HTR-8/SVneo (cell line): ENCODE measurements around the gene DCP1B.

Source experiments
- DNase-seq: peaks from one replicate; pipeline ENCODE4 v3.0.0; 2011; ENCODE audit warnings: low spot score, mixed read lengths; ENCODE audit not compliant: insufficient read length
- FAIRE-seq: peaks from 2 replicates; lab custom pipeline; 2011; peaks lifted over from hg19 to GRCh38; lab: Jason Lieb, UNC

Gene DCP1B

DNA sequence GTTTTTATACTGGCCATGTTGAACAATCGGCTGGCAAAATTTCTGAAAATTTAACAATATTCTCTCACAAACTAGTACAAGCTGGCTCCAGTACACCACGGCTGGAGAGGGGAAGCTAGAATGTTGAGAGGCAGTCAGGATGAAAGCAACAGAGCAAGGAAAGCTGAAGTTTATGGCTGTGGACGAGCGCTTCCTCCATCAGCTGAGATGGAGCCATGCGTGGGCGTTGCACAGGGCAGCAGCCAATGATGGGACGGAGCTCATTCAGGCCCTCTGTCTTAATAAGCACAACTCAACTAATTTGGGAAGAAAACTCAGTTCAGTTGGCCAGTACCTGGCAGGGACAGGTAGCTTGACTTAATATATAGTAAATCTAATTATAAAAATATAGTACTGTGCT, 14.1 kb upstream of the DCP1B start:
- FAIRE-seq (no peak), DNase-seq (no peak)

DNA sequence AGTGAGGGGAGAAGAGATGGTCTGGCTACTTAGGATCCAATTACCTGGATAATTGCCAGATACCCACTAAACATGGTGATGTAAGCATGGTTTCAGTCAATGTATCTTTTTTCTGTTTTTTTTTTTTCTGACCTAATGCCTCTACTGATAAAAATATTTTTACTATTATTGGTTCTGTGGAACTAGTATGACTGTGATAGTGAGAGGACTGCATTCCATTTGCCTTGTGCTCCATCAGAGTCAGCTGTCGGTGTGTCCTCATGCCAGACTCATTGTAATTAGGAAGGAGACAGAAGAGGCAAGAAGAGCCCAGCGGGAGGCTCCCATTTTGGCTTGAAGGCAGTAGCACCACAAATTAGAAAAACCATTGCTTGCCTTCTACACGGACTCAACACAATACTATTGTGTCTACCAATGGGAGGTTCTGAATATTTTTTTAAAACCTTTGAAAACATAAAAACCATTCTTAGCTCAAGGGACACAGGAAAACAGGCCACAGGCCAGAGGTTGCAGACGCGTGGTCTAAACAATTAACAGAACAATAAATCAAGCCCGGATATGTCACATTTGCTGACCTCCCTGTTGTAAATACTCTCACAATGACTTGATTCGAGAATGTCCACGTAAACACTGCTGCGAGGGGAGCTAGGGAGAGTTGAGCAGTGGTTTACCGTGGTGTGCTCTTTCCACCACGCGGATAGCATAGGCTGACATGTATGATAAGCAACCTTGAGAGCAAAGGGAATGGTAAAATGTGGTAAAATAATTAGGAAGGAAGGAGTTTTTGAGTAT, 13.5 kb upstream of the DCP1B start:
- DNase-seq: no peak
- no peak for FAIRE-seq

- FAIRE-seq: no peak
- DNase-seq: no peak
These were observed 12.7 kb upstream of the DCP1B start for GRCh38 chr12:2016862-2017545.

- no peak for DNase-seq
- no peak for FAIRE-seq
These were observed 10.0 kb upstream of the DCP1B start for GRCh38 chr12:2014231-2014630.

GRCh38 chr12:2013527-2014223, 9.4 kb upstream of the DCP1B start:
- FAIRE-seq (no peak), DNase-seq (no peak)

DNA sequence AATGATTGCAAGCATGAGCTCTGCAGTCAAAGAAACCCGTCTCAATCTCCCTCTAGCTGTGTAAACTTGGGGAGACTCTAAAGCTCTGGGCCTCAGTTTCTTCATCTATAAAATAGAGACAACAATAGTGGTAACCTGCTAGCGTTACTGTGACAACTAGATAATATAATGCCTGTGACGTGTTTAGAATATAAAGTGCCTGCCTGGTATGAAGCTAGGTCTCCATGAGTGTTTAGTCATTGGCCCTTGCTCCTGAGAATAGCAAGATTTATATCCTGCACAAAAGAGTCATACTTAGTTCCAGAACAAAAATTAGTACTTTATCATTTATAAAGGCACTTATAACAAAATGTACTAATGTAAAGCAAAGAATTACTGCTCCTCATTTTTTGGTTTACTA, 8.8 kb upstream of the DCP1B start:
- FAIRE-seq: no peak
- no peak for DNase-seq

DNA sequence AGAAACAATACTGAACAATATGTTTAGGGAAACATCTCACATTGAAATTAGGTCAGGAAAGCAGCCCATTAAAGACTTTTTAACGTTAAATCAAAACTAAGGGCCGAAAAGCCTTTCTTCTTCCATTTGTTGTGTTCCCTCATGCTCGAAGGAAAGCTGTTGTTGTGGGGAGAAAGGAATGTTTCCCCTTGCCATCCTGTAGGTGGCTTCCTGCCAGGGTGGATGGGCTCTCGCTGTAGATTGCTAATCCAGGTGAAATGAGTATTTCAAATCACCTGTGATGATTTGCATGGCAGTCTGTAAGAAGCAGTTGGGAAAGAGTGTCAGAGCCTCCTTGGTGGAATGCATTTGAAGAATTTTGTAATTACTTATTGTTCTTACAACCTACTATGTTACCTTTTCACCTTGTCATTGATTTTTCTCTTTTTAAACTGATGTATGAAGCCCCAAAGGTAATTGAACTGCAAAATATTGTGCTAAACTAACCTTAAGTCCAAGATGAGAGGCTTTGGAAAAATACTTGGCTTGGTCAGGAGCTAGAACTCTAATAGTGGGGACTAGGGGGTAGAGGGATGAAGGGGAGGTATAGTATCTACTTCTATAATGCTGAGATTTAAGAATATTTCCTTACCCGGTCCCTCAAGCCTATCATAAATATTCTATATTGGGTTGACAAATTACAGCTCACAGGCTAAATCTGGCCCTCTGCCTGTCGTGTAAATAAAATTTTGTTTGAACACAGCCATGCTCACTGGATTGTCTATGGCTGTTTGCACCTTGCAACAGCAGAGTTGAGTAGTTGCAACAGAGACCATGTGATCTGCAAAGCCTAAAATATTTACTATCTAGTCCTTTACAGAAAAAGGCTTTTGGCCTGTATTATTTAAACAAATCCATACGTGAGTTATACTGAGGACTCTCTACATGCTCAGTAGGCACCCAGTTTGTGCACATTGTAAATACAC, 7.7 kb upstream of the DCP1B start:
- DNase-seq: no peak
- FAIRE-seq: no peak

DNA sequence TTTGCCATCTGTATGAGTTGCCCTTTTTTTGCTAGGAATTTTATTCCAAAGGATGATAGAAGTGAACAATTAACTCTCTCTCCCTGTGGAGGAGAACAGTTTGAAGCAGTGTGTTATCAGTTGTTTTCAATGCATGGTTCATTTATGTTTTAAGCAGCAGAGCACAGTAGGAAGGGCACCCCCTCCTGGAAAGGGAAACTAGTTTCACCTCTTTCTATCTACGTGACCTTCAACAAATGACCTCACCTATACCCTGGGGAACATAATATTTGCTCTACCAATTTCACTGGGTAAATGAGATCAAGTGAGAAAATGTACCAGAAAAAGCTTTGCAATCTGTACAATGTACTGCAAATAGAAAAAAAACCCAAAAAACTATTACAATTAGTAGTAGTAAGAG, 5.4 kb upstream of the DCP1B start:
- FAIRE-seq: peak; percentile 13

DNA sequence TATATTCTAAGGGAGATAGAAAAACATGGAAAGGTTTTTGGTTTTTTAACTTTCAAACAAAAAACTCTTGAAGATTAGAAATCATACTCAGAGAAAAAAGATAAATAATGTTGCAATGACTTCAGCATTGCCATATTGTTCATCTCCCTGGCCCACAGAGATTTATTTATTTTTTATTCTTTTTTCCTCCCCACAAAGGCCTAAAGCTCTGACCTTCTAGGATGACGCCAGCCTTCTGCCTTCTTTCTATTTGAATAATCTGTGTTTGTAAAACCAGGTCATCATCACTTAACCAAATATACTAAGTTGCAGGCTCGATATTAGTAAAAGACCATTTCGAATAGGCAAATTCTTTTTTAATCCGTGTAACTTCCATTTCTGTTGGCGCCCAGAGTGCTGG, 4.4 kb upstream of the DCP1B start:
- DNase-seq (no peak), FAIRE-seq (no peak)

More for the DNA sequence above, 5.4 kb upstream of the DCP1B start:
- DNase-seq: no peak

DNA sequence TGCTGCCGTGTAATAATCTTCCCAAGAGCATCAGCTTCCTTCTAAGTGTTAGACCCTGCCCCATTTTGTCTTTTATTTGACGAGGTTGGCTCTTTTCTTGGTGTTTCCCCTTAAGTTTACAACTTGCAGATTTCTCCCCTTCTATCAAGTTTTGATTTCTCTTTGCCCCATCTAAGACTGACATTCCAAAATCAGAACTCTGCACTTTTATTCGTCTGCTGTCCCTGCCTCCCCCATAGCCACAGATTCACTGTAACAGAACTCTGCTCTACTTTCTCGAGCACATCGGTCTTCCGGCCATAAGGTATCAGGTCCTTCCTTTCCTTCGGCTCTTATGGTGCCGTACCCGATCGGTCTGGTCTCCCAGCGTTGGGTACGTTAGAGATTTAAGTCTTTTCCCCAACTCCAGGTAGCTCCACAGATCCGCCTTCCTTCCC, 563 bp downstream of the DCP1B start:
- DNase-seq (no peak), FAIRE-seq (peak; percentile 33)

GRCh38 chr12:1995205-1995896, 8.9 kb downstream of the DCP1B start:
- FAIRE-seq (no peak), DNase-seq (no peak)

- FAIRE-seq (no peak), DNase-seq (no peak)
These were observed 9.7 kb downstream of the DCP1B start for GRCh38 chr12:1994429-1995143.

DNA sequence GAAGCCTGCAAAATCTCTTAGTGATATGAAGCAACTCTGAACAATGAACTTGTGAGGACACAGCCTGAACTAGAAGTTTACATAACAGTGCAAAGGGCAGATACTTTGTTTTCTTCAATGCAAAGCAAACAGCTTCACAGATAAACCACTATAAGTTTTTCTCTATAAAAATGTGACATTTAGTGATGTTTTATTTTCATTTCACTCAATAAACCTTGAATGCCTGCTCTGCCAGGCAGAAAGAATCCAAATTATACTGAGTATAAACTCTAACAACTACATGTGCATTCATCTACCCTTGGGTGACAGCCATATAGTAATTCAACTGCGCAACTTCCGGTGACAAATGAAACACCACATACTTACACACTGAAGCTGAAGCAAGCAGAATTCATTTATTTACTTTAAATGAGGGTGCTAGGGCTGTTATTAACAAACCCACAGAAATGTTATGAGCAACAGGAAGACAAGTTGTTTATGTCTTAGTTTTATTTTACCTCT, 10.3 kb downstream of the DCP1B start:
- FAIRE-seq (no peak), DNase-seq (no peak)

- peak; percentile 26 for FAIRE-seq
- DNase-seq: peak; percentile 36
These were observed 10.9 kb downstream of the DCP1B start for GRCh38 chr12:1993341-1993740.

- FAIRE-seq (no peak), DNase-seq (no peak)
These were observed 11.5 kb downstream of the DCP1B start for GRCh38 chr12:1992732-1993131.

- FAIRE-seq: no peak
- no peak for DNase-seq
These were observed 15.1 kb downstream of the DCP1B start for GRCh38 chr12:1989111-1989510.

DNA sequence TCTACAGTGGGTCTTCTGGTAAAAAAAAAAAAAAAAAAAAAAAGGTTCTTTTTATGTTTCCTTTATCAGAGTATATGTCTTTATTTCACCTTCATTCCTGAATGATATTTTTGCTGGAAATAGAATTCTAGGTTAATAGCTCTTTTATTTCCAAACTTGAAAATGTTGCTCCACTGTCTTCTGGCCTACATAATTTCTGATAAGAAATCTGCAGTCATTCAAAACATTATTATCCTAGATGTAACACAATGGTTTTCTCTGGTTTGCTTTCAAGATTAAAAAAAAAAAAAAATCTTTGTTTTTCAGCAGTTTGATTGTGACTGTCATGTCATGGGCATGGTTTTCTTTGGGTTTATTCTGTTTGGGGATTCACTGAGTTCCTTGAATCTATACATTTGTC, 19.5 kb downstream of the DCP1B start:
- FAIRE-seq: no peak
- no peak for DNase-seq

GRCh38 chr12:1980282-1980681, 24.0 kb downstream of the DCP1B start:
- FAIRE-seq (no peak), DNase-seq (no peak)
